ENCODE measurements around the gene ZNF253. TPM values are rescaled to one million over a fixed set of nuclear protein-coding genes. Genes with fewer than 3 reads are reported as not detected.
"Not testable (repeated sequence)": the region's sequence is repeated elsewhere in the genome, so short reads cannot be mapped to it uniquely, and the experiment has no call there.

Gene ZNF253
- total RNA-seq, 2 experiments from 2014 or later: 19.8 to 22.5 TPM

GRCh38 chr19:19858751-19859150 is 6.9 kb upstream of the ZNF253 start:
- POLR2A ChIA-PET: no interaction called here
- H3K4me3 Mint-ChIP-seq: no peak overlapping the region
- peaks cover 11% of the 10 kb centered on the region for H3K4me1 Mint-ChIP-seq
- H3K27ac Mint-ChIP-seq: no peak overlapping the region
- no peak for DNase-seq
- CTCF ChIA-PET: no interaction called here
- H3K36me3 Mint-ChIP-seq (ENCODE audit: low read depth): peaks cover 47% of the 10 kb centered on the region
- peaks cover 67% of the 10 kb centered on the region for H3K9me3 Mint-ChIP-seq
- no peaks in the 10 kb centered on the region for H3K27me3 Mint-ChIP-seq

- ChIA-PET POLR2A (interaction anchor here (0.5 kb wide), 1 partner anchor 10 kb away, joined by 8 read pairs; no protein-coding TSS in a partner anchor), CTCF (interaction anchor here (0.6 to 1.9 kb wide), 3 partner anchors 16 to 329 kb away, joined by 4 to 6 read pairs (median 6); no protein-coding TSS in a partner anchor)
- Mint-ChIP-seq H3K9me3 (peaks cover 50% of the 10 kb centered on the region), H3K4me3 (peak overlapping the region; percentile 71), H3K36me3 (ENCODE audit: low read depth) (peaks cover 45% of the 10 kb centered on the region), H3K27ac (peak overlapping the region; percentile 83), H3K27me3 (no peaks in the 10 kb centered on the region), H3K4me1 (peaks cover 15% of the 10 kb centered on the region)
- peak; percentile 63 for DNase-seq
Observed at GRCh38 chr19:19860756-19861390, 4.8 kb upstream of the ZNF253 start.

- peaks cover 33% of the 10 kb centered on the region for H3K4me1 Mint-ChIP-seq
- ChIA-PET POLR2A (interaction anchor here (0.6 to 1.5 kb wide), 3 partner anchors 34 to 248 kb away, joined by 3 to 10 read pairs (median 5); partner anchors contain the start of genes ZNF506 and ZNF93), CTCF (interaction anchor here (0.7 to 0.8 kb wide), 2 partner anchors 334 to 1382 kb away, joined by 3 read pairs; no protein-coding TSS in a partner anchor)
- H3K36me3 Mint-ChIP-seq (ENCODE audit: low read depth): peaks cover 37% of the 10 kb centered on the region
- peak overlapping the region; percentile 100 for H3K4me3 Mint-ChIP-seq
- peaks cover 30% of the 10 kb centered on the region for H3K9me3 Mint-ChIP-seq
- H3K27ac Mint-ChIP-seq: peak overlapping the region; percentile 100
- DNase-seq: peak; percentile 68
- H3K27me3 Mint-ChIP-seq: no peaks in the 10 kb centered on the region
Observed at GRCh38 chr19:19866611-19867248, 1.0 kb downstream of the ZNF253 start.

- POLR2A ChIA-PET: interaction anchor here (0.6 kb wide), 1 partner anchor 10 kb away, joined by 8 read pairs; no protein-coding TSS in a partner anchor
- DNase-seq, H3K4me3 Mint-ChIP-seq, H3K27ac Mint-ChIP-seq, H3K27me3 Mint-ChIP-seq: not testable (repeated sequence)
- Mint-ChIP-seq H3K36me3 (ENCODE audit: low read depth) (peaks cover 61% of the 10 kb centered on the region), H3K4me1 (peaks cover 41% of the 10 kb centered on the region), H3K9me3 (peaks cover 29% of the 10 kb centered on the region)
- CTCF ChIA-PET: interaction anchor here (0.7 to 1.0 kb wide), 3 partner anchors 18 to 363 kb away, joined by 3 to 5 read pairs (median 4); partner anchors contain the start of gene ZNF93
Observed at GRCh38 chr19:19870086-19870485, 4.4 kb downstream of the ZNF253 start.

GRCh38 chr19:19871932-19872331 is 6.2 kb downstream of the ZNF253 start:
- CTCF ChIA-PET: no interaction called here
- POLR2A ChIA-PET: no interaction called here
- Mint-ChIP-seq H3K36me3 (ENCODE audit: low read depth) (peaks cover 74% of the 10 kb centered on the region), H3K9me3 (peaks cover 40% of the 10 kb centered on the region), H3K27ac (no peak overlapping the region), H3K4me3 (no peak overlapping the region), H3K4me1 (peaks cover 37% of the 10 kb centered on the region), H3K27me3 (no peaks in the 10 kb centered on the region)
- DNase-seq: no peak

GRCh38 chr19:19873381-19873780 is 7.7 kb downstream of the ZNF253 start:
- Mint-ChIP-seq H3K4me1 (peaks cover 26% of the 10 kb centered on the region), H3K4me3 (no peak overlapping the region), H3K27me3 (no peaks in the 10 kb centered on the region), H3K36me3 (ENCODE audit: low read depth) (peaks cover 74% of the 10 kb centered on the region), H3K27ac (no peak overlapping the region), H3K9me3 (peaks cover 47% of the 10 kb centered on the region)
- POLR2A ChIA-PET: no interaction called here
- CTCF ChIA-PET: no interaction called here
- no peak for DNase-seq

GRCh38 chr19:19877724-19878123 is 12.0 kb downstream of the ZNF253 start:
- H3K4me3 Mint-ChIP-seq: no peak overlapping the region
- no peaks in the 10 kb centered on the region for H3K27me3 Mint-ChIP-seq
- no peak for DNase-seq
- CTCF ChIA-PET: interaction anchor here (0.9 to 1.8 kb wide), 2 partner anchors 9 to 18 kb away, joined by 3 to 6 read pairs; no protein-coding TSS in a partner anchor
- H3K9me3 Mint-ChIP-seq: peaks cover 47% of the 10 kb centered on the region
- peaks cover 4% of the 10 kb centered on the region for H3K4me1 Mint-ChIP-seq
- peaks cover 79% of the 10 kb centered on the region for H3K36me3 Mint-ChIP-seq (ENCODE audit: low read depth)
- H3K27ac Mint-ChIP-seq: no peak overlapping the region
- POLR2A ChIA-PET: no interaction called here

GRCh38 chr19:19884583-19884982 is 18.9 kb downstream of the ZNF253 start:
- H3K9me3 Mint-ChIP-seq: peaks cover 39% of the 10 kb centered on the region
- no peaks in the 10 kb centered on the region for H3K27me3 Mint-ChIP-seq
- H3K4me3 Mint-ChIP-seq: no peak overlapping the region
- no peak for DNase-seq
- H3K4me1 Mint-ChIP-seq: no peaks in the 10 kb centered on the region
- ChIA-PET POLR2A (no interaction called here), CTCF (no interaction called here)
- H3K36me3 Mint-ChIP-seq (ENCODE audit: low read depth): peaks cover 77% of the 10 kb centered on the region
- H3K27ac Mint-ChIP-seq: no peak overlapping the region

GRCh38 chr19:19892055-19892941 is 26.6 kb downstream of the ZNF253 start:
- H3K4me1 Mint-ChIP-seq, H3K27ac Mint-ChIP-seq, CTCF ChIA-PET, POLR2A ChIA-PET, DNase-seq, H3K27me3 Mint-ChIP-seq, H3K4me3 Mint-ChIP-seq: not testable (repeated sequence)
- Mint-ChIP-seq H3K9me3 (peaks cover 51% of the 10 kb centered on the region), H3K36me3 (ENCODE audit: low read depth) (peaks cover 60% of the 10 kb centered on the region)

GRCh38 chr19:19900139-19900728 is 34.6 kb downstream of the ZNF253 start:
- Mint-ChIP-seq H3K36me3 (ENCODE audit: low read depth) (peaks cover 72% of the 10 kb centered on the region), H3K4me1 (peaks cover 35% of the 10 kb centered on the region)
- CTCF ChIA-PET: interaction anchor here (0.5 to 1.6 kb wide), 3 partner anchors 29 to 252 kb away, joined by 3 to 7 read pairs (median 4); partner anchors contain the start of gene ZNF506

GRCh38 chr19:19900729-19901444 is 35.2 kb downstream of the ZNF253 start, which contains the start of gene ZNF93:
TSS of gene ZNF93 (plus strand) at chr19:19900946. CDS start at chr19:19901089, 143 bp downstream.
- POLR2A ChIA-PET: interaction anchor here (0.6 to 1.6 kb wide), 8 partner anchors 34 to 1099 kb away, joined by 3 to 9 read pairs (median 3); partner anchors contain the start of genes ZNF101, ZNF14, ZNF253 and ZNF506
- H3K4me1 Mint-ChIP-seq: peaks cover 38% of the 10 kb centered on the region
- H3K9me3 Mint-ChIP-seq: peaks cover 64% of the 10 kb centered on the region
- peak; percentile 96 for DNase-seq
- CTCF ChIA-PET: interaction anchor here (0.5 to 1.6 kb wide), 4 partner anchors 11 to 253 kb away, joined by 3 to 7 read pairs (median 5); partner anchors contain the start of gene ZNF506
- peak within 1 kb of the TSS; percentile 98 for H3K27ac Mint-ChIP-seq
- H3K36me3 Mint-ChIP-seq (ENCODE audit: low read depth): peaks cover 74% of the 10 kb centered on the region
- no peaks in the 10 kb centered on the region for H3K27me3 Mint-ChIP-seq
- peak within 1 kb of the TSS; percentile 97 for H3K4me3 Mint-ChIP-seq

More at GRCh38 chr19:19900139-19900728, 34.6 kb downstream of the ZNF253 start:
- peak overlapping the region; percentile 97 for H3K4me3 Mint-ChIP-seq
- POLR2A ChIA-PET: interaction anchor here (0.7 to 1.6 kb wide), 5 partner anchors 33 to 449 kb away, joined by 3 to 9 read pairs (median 5); partner anchors contain the start of genes ZNF101, ZNF253 and ZNF506
- peak overlapping the region; percentile 98 for H3K27ac Mint-ChIP-seq
- H3K27me3 Mint-ChIP-seq: no peaks in the 10 kb centered on the region
- peak; percentile 7 for DNase-seq
- H3K9me3 Mint-ChIP-seq: peaks cover 61% of the 10 kb centered on the region

Measured in activated CD4-positive, alpha-beta T cell treated with anti-CD3 and anti-CD28 coated beads, Interleukin-2, amount 10 ng/mL, durations not matched to agents 7 days and 5 days (primary cell).